ENCODE results near the gene TRIM72.
"Not testable (repeated sequence)": the region's sequence is repeated elsewhere in the genome, so short reads cannot be mapped to it uniquely, and the experiment has no call there.

The TRIM72 gene

GRCh38 chr16:31265329-31266245 lies 51.7 kb downstream of the TRIM72 start:
- Histone ChIP-seq H3K4me1 (ENCODE audit: control insufficient read depth, insufficient read depth, low read length) (peaks cover 14% of the 10 kb centered on the region), H3K9ac (ENCODE audit: low read length) (no peak overlapping the region), H3K36me3 (ENCODE audit: control insufficient read depth, insufficient read depth, low read length) (no peaks in the 10 kb centered on the region), H3K9me3 (ENCODE audit: control insufficient read depth, insufficient read depth, low read depth, low read length) (no peaks in the 10 kb centered on the region), H3K27ac (ENCODE audit: low read depth, low read length) (no peak overlapping the region), H3K4me3 (ENCODE audit: low read depth, low read length) (no peak overlapping the region), H3K27me3 (ENCODE audit: control insufficient read depth, insufficient read depth, low read length) (no peaks in the 10 kb centered on the region)

DNA sequence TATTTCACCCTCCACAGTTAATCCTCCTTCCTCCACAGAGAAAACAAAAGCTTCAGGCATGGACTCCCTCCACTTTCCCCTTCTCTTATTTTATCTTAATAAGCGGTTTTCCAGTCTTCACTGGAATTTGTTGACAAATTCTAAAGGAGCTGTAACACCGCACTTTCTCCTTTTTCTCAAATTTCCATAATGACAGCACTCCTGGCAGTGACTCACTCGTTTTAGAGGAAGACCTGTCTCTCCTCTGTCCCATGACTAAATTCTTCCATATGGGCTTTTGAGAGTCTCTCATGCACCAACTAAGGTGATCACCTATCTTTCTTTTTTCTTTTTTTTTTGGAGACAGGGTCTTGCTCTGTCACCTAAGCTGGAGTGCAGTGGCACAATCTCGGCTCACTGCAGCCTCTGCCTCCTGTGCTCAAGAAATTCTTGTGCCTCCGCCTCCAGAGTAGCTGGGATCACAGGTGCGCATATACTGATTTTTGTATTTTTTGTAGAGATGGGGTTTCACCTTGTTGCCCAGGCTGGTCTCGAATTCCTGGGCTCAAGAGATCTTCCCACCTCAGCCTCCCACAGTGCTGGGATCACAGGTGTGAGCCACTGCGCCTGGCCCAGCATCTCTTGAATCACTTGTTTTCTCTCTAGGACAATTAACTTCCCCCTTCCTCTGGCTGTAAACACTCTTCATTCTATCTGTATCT lies 53.6 kb downstream of the TRIM72 start:
- Histone ChIP-seq H3K9ac (ENCODE audit: low read length) (no peak overlapping the region), H3K4me3 (ENCODE audit: low read depth, low read length) (no peak overlapping the region), H3K4me1 (ENCODE audit: control insufficient read depth, insufficient read depth, low read length) (peaks cover 14% of the 10 kb centered on the region), H3K27me3 (ENCODE audit: control insufficient read depth, insufficient read depth, low read length) (no peaks in the 10 kb centered on the region), H3K27ac (ENCODE audit: low read depth, low read length) (no peak overlapping the region), H3K36me3 (ENCODE audit: control insufficient read depth, insufficient read depth, low read length) (no peaks in the 10 kb centered on the region), H3K9me3 (ENCODE audit: control insufficient read depth, insufficient read depth, low read depth, low read length) (no peaks in the 10 kb centered on the region)

GRCh38 chr16:31268033-31268365 lies 54.1 kb downstream of the TRIM72 start:
- Histone ChIP-seq H3K36me3 (ENCODE audit: control insufficient read depth, insufficient read depth, low read length) (no peaks in the 10 kb centered on the region), H3K9me3 (ENCODE audit: control insufficient read depth, insufficient read depth, low read depth, low read length) (no peaks in the 10 kb centered on the region), H3K4me1 (ENCODE audit: control insufficient read depth, insufficient read depth, low read length) (peaks cover 14% of the 10 kb centered on the region), H3K27ac (ENCODE audit: low read depth, low read length) (no peak overlapping the region), H3K4me3 (ENCODE audit: low read depth, low read length) (no peak overlapping the region), H3K9ac (ENCODE audit: low read length) (no peak overlapping the region), H3K27me3 (ENCODE audit: control insufficient read depth, insufficient read depth, low read length) (no peaks in the 10 kb centered on the region)

GRCh38 chr16:31268891-31269290 lies 55.0 kb downstream of the TRIM72 start:
- Histone ChIP-seq H3K9me3 (ENCODE audit: control insufficient read depth, insufficient read depth, low read depth, low read length) (no peaks in the 10 kb centered on the region), H3K9ac (ENCODE audit: low read length) (no peak overlapping the region), H3K27ac (ENCODE audit: low read depth, low read length) (no peak overlapping the region), H3K4me3 (ENCODE audit: low read depth, low read length) (no peak overlapping the region), H3K27me3 (ENCODE audit: control insufficient read depth, insufficient read depth, low read length) (no peaks in the 10 kb centered on the region), H3K36me3 (ENCODE audit: control insufficient read depth, insufficient read depth, low read length) (no peaks in the 10 kb centered on the region), H3K4me1 (ENCODE audit: control insufficient read depth, insufficient read depth, low read length) (peaks cover 14% of the 10 kb centered on the region)

GRCh38 chr16:31269541-31269940 lies 55.6 kb downstream of the TRIM72 start:
- no peak overlapping the region for H3K9ac ChIP-seq (ENCODE audit: low read length)
- H3K36me3 ChIP-seq (ENCODE audit: control insufficient read depth, insufficient read depth, low read length), result no peaks in the 10 kb centered on the region
- no peaks in the 10 kb centered on the region for H3K9me3 ChIP-seq (ENCODE audit: control insufficient read depth, insufficient read depth, low read depth, low read length)
- no peaks in the 10 kb centered on the region for H3K27me3 ChIP-seq (ENCODE audit: control insufficient read depth, insufficient read depth, low read length)
- H3K4me3 ChIP-seq (ENCODE audit: low read depth, low read length), result no peak overlapping the region
- H3K27ac ChIP-seq (ENCODE audit: low read depth, low read length), result no peak overlapping the region
- peaks cover 14% of the 10 kb centered on the region for H3K4me1 ChIP-seq (ENCODE audit: control insufficient read depth, insufficient read depth, low read length)

GRCh38 chr16:31269973-31270372 lies 56.1 kb downstream of the TRIM72 start:
- H3K9me3 ChIP-seq (ENCODE audit: control insufficient read depth, insufficient read depth, low read depth, low read length); H3K36me3 ChIP-seq (ENCODE audit: control insufficient read depth, insufficient read depth, low read length); H3K27ac ChIP-seq (ENCODE audit: low read depth, low read length); H3K27me3 ChIP-seq (ENCODE audit: control insufficient read depth, insufficient read depth, low read length); H3K4me3 ChIP-seq (ENCODE audit: low read depth, low read length); H3K9ac ChIP-seq (ENCODE audit: low read length): not testable (repeated sequence)
- peaks cover 14% of the 10 kb centered on the region for H3K4me1 ChIP-seq (ENCODE audit: control insufficient read depth, insufficient read depth, low read length)

- Histone ChIP-seq H3K27me3 (ENCODE audit: control insufficient read depth, insufficient read depth, low read length) (no peaks in the 10 kb centered on the region), H3K4me3 (ENCODE audit: low read depth, low read length) (no peak overlapping the region), H3K4me1 (ENCODE audit: control insufficient read depth, insufficient read depth, low read length) (peaks cover 9% of the 10 kb centered on the region), H3K9me3 (ENCODE audit: control insufficient read depth, insufficient read depth, low read depth, low read length) (no peaks in the 10 kb centered on the region), H3K9ac (ENCODE audit: low read length) (no peak overlapping the region), H3K27ac (ENCODE audit: low read depth, low read length) (no peak overlapping the region), H3K36me3 (ENCODE audit: control insufficient read depth, insufficient read depth, low read length) (no peaks in the 10 kb centered on the region)
Measured at GRCh38 chr16:31270795-31271194, 56.9 kb downstream of the TRIM72 start.

DNA sequence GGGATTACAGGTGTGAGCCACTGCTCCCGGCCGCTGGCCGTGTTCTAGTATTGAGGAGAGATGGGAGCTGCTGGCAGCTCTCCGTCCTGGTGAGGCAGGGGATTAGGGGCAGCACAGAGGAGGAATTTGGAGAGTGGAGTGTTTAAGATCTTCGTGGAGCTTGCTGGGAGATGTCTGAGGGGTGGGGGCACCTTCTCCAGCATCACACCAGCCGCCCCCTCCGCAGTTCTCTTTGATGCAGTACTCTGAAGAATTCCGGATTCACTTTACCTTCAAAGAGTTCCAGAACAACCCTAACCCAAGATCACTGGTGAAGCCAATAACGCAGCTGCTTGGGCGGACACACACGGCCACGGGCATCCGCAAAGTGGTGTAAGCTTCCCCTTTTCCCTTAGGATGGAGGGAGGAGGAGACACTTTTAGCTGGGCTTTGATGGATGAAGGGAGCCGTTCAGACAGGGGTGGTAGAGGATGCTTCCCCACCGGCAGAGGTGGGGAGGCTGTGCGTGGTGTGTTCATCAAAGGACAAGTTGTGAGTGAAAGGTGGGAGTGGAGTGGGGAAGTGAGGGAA lies 57.8 kb downstream of the TRIM72 start:
- H3K4me1 ChIP-seq (ENCODE audit: control insufficient read depth, insufficient read depth, low read length), result peaks cover 11% of the 10 kb centered on the region
- no peak overlapping the region for H3K4me3 ChIP-seq (ENCODE audit: low read depth, low read length)
- no peak overlapping the region for H3K27ac ChIP-seq (ENCODE audit: low read depth, low read length)
- no peaks in the 10 kb centered on the region for H3K9me3 ChIP-seq (ENCODE audit: control insufficient read depth, insufficient read depth, low read depth, low read length)
- no peaks in the 10 kb centered on the region for H3K36me3 ChIP-seq (ENCODE audit: control insufficient read depth, insufficient read depth, low read length)
- H3K27me3 ChIP-seq (ENCODE audit: control insufficient read depth, insufficient read depth, low read length), result no peaks in the 10 kb centered on the region
- no peak overlapping the region for H3K9ac ChIP-seq (ENCODE audit: low read length)

- Histone ChIP-seq H3K36me3 (ENCODE audit: control insufficient read depth, insufficient read depth, low read length) (no peaks in the 10 kb centered on the region), H3K27me3 (ENCODE audit: control insufficient read depth, insufficient read depth, low read length) (no peaks in the 10 kb centered on the region), H3K4me3 (ENCODE audit: low read depth, low read length) (no peak overlapping the region), H3K9me3 (ENCODE audit: control insufficient read depth, insufficient read depth, low read depth, low read length) (no peaks in the 10 kb centered on the region), H3K4me1 (ENCODE audit: control insufficient read depth, insufficient read depth, low read length) (0 out of 2 replicates have a peak, but pooled peaks cover 5% of the 10 kb centered on the region), H3K27ac (ENCODE audit: low read depth, low read length) (no peak overlapping the region), H3K9ac (ENCODE audit: low read length) (no peak overlapping the region)
Measured at GRCh38 chr16:31273187-31273586, 59.3 kb downstream of the TRIM72 start.

GRCh38 chr16:31273676-31274075 lies 59.8 kb downstream of the TRIM72 start:
- H3K36me3 ChIP-seq (ENCODE audit: control insufficient read depth, insufficient read depth, low read length), result no peaks in the 10 kb centered on the region
- no peak overlapping the region for H3K27ac ChIP-seq (ENCODE audit: low read depth, low read length)
- H3K9me3 ChIP-seq (ENCODE audit: control insufficient read depth, insufficient read depth, low read depth, low read length), result no peaks in the 10 kb centered on the region
- 0 out of 2 replicates have a peak, but pooled peaks cover 5% of the 10 kb centered on the region for H3K4me1 ChIP-seq (ENCODE audit: control insufficient read depth, insufficient read depth, low read length)
- no peak overlapping the region for H3K4me3 ChIP-seq (ENCODE audit: low read depth, low read length)
- no peak overlapping the region for H3K9ac ChIP-seq (ENCODE audit: low read length)
- H3K27me3 ChIP-seq (ENCODE audit: control insufficient read depth, insufficient read depth, low read length), result no peaks in the 10 kb centered on the region
